CD4-positive, alpha-beta T cell treated with Interleukin-1 beta for 1 hour (primary cell): Measurements from ENCODE around the gene OR4A15.

Experiments used
- DNase-seq, 2 donors: peaks; one replicate each; pipeline ENCODE4 v3.0.0-alpha.2; 2020 to 2022

OR4A15 gene

GRCh38 chr11:55367674-55368073, at the start of gene OR4A15:
OR4A15 (plus strand) TSS chr11:55367974; CDS start chr11:55367974, 0 bp downstream.
- no peak for DNase-seq

GRCh38 chr11:55324500-55324899, 43.3 kb upstream of the OR4A15 start:
- no peak for DNase-seq

GRCh38 chr11:55342901-55343300, 24.9 kb upstream of the OR4A15 start, which contains the start of gene OR4A16:
OR4A16 (plus strand) TSS chr11:55343201; CDS start chr11:55343201, 0 bp downstream.
- DNase-seq: no peak

- DNase-seq: no peak
These were observed 22.5 kb upstream of the OR4A15 start for GRCh38 chr11:55345306-55345705.

- no peak for DNase-seq
These were observed 18.7 kb upstream of the OR4A15 start for GRCh38 chr11:55349032-55349431.

- no peak for DNase-seq
These were observed 10.1 kb upstream of the OR4A15 start for GRCh38 chr11:55357560-55358184.

- no peak for DNase-seq
These were observed 33.2 kb downstream of the OR4A15 start for GRCh38 chr11:55401011-55401410.
